ENCODE results near the gene TMEM19.

- TF ChIP-seq POLR2A (IDR thresholded peaks at IDR 0.05) (no peak), CTCF (IDR thresholded peaks at IDR 0.05) (no peak)
Measured at GRCh38 chr12:71726548-71726947, 40.7 kb downstream of the TMEM19 start.

All from body of pancreas (tissue), 4 donors.